HEK293 (cell line): ENCODE results near the gene TCAP.
A peak's percentile ranks its signal among the peaks of the same experiment; 100 is the strongest.

Experiments
- CTCF ChIA-PET: fragments of 350-600 bp; formaldehyde crosslinking; extraction: SDS; loops from one replicate; lab custom pipeline; 2021; ENCODE audit warnings: antibody characterized with exemption; lab: Yijun Ruan, JAX
- POLR2A ChIA-PET: fragments of 300-600 bp; formaldehyde crosslinking; extraction: SDS; loops from one replicate; lab custom pipeline; 2020; ENCODE audit warnings: antibody characterized with exemption, inconsistent platforms; lab: Yijun Ruan, JAX
- H3K27ac ChIP-seq: fragments of 200-500 bp; sonication (Bioruptor generic); 2 replicates; pipeline ENCODE4 v1.5.1; 2014; ENCODE audit warnings: low read depth, low read length, control low read depth, inconsistent platforms; ENCODE audit errors: extremely low read depth
- H3K36me3 ChIP-seq, 2 experiments: fragments of 200-500 bp in 1 of 2; sonication (Bioruptor generic) in 1 of 2; 1 replicate in 1 of 2; 2 replicates in 1 of 2; pipeline ENCODE4 v1.5.1; 2014 to 2017; ENCODE audit warnings: inconsistent platforms in 2 of 2, low read length in 2 of 2; ENCODE audit not compliant: control insufficient read depth in 2 of 2, insufficient read depth in 1 of 2
- H3K4me1 ChIP-seq: fragments of 200-500 bp; sonication (Bioruptor generic); 2 replicates; pipeline ENCODE4 v1.5.1; 2014; ENCODE audit warnings: mild to moderate bottlenecking, low read length, inconsistent platforms; ENCODE audit not compliant: control insufficient read depth, insufficient read depth
- H3K4me3 ChIP-seq: 2 replicates; pipeline ENCODE4 v1.5.1; 2011; ENCODE audit warnings: low read depth, mild to moderate bottlenecking, control low read depth, low read length, moderate library complexity
- H3K9me3 ChIP-seq: fragments of 200-500 bp; sonication (Bioruptor generic); 2 replicates; pipeline ENCODE4 v1.5.1; 2014; ENCODE audit warnings: low read depth, low read length, inconsistent platforms; ENCODE audit not compliant: control insufficient read depth, insufficient read depth
- GLIS1 ChIP-seq: fragments of 450-650 bp; formaldehyde crosslinking; IDR thresholded peaks from 2 replicates; pipeline ENCODE4 v1.5.1; 2016; ENCODE audit warnings: missing biosample characterization, missing genetic modification characterization
- IKZF3 ChIP-seq: fragments of 450-650 bp; IDR thresholded peaks from 2 replicates; pipeline ENCODE4 v1.5.0; 2018; ENCODE audit warnings: missing biosample characterization, mild to moderate bottlenecking, missing genetic modification characterization, moderate library complexity
- KLF1 ChIP-seq: fragments of 450-650 bp; formaldehyde crosslinking; IDR thresholded peaks from 2 replicates; pipeline ENCODE4 v1.5.1; 2016; ENCODE audit warnings: missing biosample characterization, missing genetic modification characterization
- KLF10 ChIP-seq: fragments of 450-650 bp; IDR thresholded peaks from 2 replicates; pipeline ENCODE4 v1.5.1; 2018; ENCODE audit warnings: missing biosample characterization, mild to moderate bottlenecking, missing genetic modification characterization
- SCRT2 ChIP-seq: fragments of 450-650 bp; formaldehyde crosslinking; IDR thresholded peaks from 2 replicates; pipeline ENCODE4 v1.5.1; 2016; ENCODE audit warnings: missing biosample characterization, missing genetic modification characterization
- ZNF157 ChIP-seq: fragments of 450-650 bp; formaldehyde crosslinking; IDR thresholded peaks from 2 replicates; pipeline ENCODE4 v1.5.1; 2016; ENCODE audit warnings: missing biosample characterization, missing genetic modification characterization
- ZNF23 ChIP-seq: fragments of 450-650 bp; formaldehyde crosslinking; IDR thresholded peaks from 2 replicates; pipeline ENCODE4 v1.5.1; 2016; ENCODE audit warnings: missing biosample characterization, missing genetic modification characterization, borderline replicate concordance
- ZNF248 ChIP-seq: fragments of 450-650 bp; formaldehyde crosslinking; IDR thresholded peaks from 2 replicates; pipeline ENCODE4 v1.5.1; 2017; ENCODE audit warnings: missing biosample characterization, missing genetic modification characterization
- ZNF341 ChIP-seq: fragments of 450-650 bp; formaldehyde crosslinking; IDR thresholded peaks from 2 replicates; pipeline ENCODE4; 2016; ENCODE audit warnings: low read depth, missing biosample characterization, missing genetic modification characterization
- ZNF366 ChIP-seq: fragments of 450-650 bp; formaldehyde crosslinking; conservative IDR thresholded peaks from 2 replicates; pipeline ENCODE4 v1.5.1; 2016; ENCODE audit warnings: missing biosample characterization, missing genetic modification characterization
- ZNF416 ChIP-seq: fragments of 450-650 bp; formaldehyde crosslinking; IDR thresholded peaks from 2 replicates; pipeline ENCODE4 v1.5.1; 2016; ENCODE audit warnings: missing biosample characterization, missing genetic modification characterization
- ZNF561 ChIP-seq: fragments of 450-650 bp; IDR thresholded peaks from 2 replicates; pipeline ENCODE4 v1.5.1; 2018; ENCODE audit warnings: missing biosample characterization, missing genetic modification characterization, borderline replicate concordance
- ZNF623 ChIP-seq: fragments of 450-650 bp; formaldehyde crosslinking; IDR thresholded peaks from 2 replicates; pipeline ENCODE4 v1.5.1; 2016; ENCODE audit warnings: missing biosample characterization, missing genetic modification characterization
- ZNF664 ChIP-seq: fragments of 450-650 bp; formaldehyde crosslinking; IDR thresholded peaks from 2 replicates; pipeline ENCODE4 v1.5.1; 2016; ENCODE audit warnings: missing biosample characterization, missing genetic modification characterization
- ZNF707 ChIP-seq: fragments of 450-650 bp; formaldehyde crosslinking; IDR thresholded peaks from 2 replicates; pipeline ENCODE4 v1.5.1; 2016; ENCODE audit warnings: missing biosample characterization, missing genetic modification characterization
- TF ChIP-seq, protein P1 (sequence below): fragments of 450-650 bp; formaldehyde crosslinking; IDR thresholded peaks from 2 replicates; pipeline ENCODE4 v1.5.1; 2016; ENCODE audit warnings: missing biosample characterization, missing genetic modification characterization
- TF ChIP-seq, protein P2 (sequence below): fragments of 450-650 bp; formaldehyde crosslinking; IDR thresholded peaks from 2 replicates; pipeline ENCODE4 v1.5.1; 2016; ENCODE audit warnings: missing biosample characterization, missing genetic modification characterization
- TF ChIP-seq, protein P3 (sequence below): fragments of 450-650 bp; formaldehyde crosslinking; IDR thresholded peaks from 2 replicates; pipeline ENCODE4 v1.5.1; 2016; ENCODE audit warnings: missing biosample characterization, missing genetic modification characterization
- TF ChIP-seq, protein P4 (sequence below): fragments of 450-650 bp; formaldehyde crosslinking; IDR thresholded peaks from 2 replicates; pipeline ENCODE4 v1.5.1; 2016; ENCODE audit warnings: missing biosample characterization, missing genetic modification characterization, borderline replicate concordance
- TF ChIP-seq, protein P5 (sequence below): fragments of 450-650 bp; formaldehyde crosslinking; IDR thresholded peaks from 2 replicates; pipeline ENCODE4 v1.5.1; 2016; ENCODE audit warnings: missing biosample characterization, missing genetic modification characterization

TCAP gene

DNA sequence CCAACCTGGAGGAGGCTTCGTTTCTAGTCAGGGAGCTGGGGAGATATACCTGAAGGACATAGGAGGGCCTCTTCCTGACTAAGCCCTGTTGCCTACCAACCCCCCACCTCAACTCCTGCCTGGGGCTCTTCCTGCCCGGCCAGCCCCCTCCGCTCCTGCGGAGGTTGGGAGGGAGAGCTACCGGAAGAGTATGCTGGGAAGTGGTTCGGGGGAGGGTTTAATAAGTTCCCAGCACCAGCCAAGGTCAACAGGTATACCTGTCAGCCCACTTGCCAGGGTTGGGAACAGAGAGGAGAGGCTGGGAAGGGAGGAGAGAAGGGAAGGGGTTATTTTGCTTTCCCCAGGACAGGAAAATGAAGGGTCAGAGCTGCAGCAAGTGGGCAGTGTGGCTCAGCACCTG, 33.7 kb upstream of the TCAP start:
- Histone ChIP-seq H3K27ac (no peak overlapping the region; the same call in 1 of the 2 replicates), H3K4me1 (peaks cover 10% of the 10 kb centered on the region), H3K36me3 (no peaks in the 10 kb centered on the region), H3K4me3 (no peak overlapping the region), H3K9me3 (no peaks in the 10 kb centered on the region)
- no peak for TF ChIP-seq ZNF248 (tag by site-specific recombination)
- peak; percentile 86 for TF ChIP-seq ZNF341 (tag by site-specific recombination)
- no peak for TF ChIP-seq ZNF416 (tag by site-specific recombination)
- TF ChIP-seq KLF10 (tag by site-specific recombination) = no peak
- peak; percentile 83 for TF ChIP-seq SCRT2 (tag by site-specific recombination)
- TF ChIP-seq ZNF623 (tag by site-specific recombination) = no peak
- CTCF ChIA-PET = interaction anchor here (0.6 to 14.6 kb wide), 13 partner anchors 10 to 537 kb away, joined by 3 to 311 read pairs (median 6); partner anchors contain the start of gene MIEN1
- POLR2A ChIA-PET = interaction anchor here (1.0 to 1.9 kb wide), 3 partner anchors 12 to 68 kb away, joined by 3 to 6 read pairs (median 6); partner anchors contain the start of gene ERBB2

DNA sequence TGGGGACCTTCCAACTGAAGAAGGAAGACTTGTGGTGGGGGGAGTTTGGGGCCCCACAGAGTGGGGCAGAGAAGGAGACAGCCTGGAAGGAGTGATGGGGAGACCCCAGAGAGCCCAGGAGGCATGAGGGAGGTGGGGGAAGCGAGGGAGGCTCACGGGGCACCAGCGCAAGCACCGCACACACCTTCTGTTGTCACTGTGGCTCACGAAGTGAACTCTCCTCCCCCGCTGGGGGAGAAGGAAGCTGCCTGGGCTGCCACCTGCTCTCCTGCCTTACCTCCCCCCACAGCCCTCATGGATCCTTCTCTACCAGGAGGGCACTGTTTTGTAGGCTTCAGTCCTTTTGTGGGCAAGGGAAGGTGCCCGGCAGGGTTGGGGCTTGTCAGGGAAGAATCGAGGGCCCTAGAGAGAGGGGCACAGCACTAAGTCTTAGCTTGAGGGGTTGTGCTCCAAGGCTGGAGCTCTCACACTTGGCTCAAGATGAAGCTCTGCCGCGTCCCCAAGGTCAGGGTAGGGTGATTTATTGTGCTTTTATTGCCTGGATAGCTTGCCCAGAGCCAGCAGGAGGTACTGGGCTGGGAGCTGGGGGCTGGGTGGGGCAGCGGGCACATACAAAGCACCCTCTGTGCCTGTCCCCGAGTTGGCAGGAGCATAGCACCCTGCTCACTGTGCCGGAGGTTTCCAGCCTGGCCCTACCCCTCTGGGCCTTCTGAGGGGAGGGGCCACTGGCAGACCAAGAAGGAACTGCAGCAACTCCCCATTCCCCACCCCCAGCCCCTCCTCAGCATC, 32.8 kb upstream of the TCAP start:
- no peaks in the 10 kb centered on the region for H3K36me3 ChIP-seq
- no peak overlapping the region for H3K27ac ChIP-seq
- POLR2A ChIA-PET = interaction anchor here (0.8 to 2.4 kb wide), 2 partner anchors 10 to 96 kb away, joined by 3 to 7 read pairs; no protein-coding TSS in a partner anchor
- no peak overlapping the region for H3K4me3 ChIP-seq
- no peaks in the 10 kb centered on the region for H3K9me3 ChIP-seq
- CTCF ChIA-PET = interaction anchor here (0.6 to 14.6 kb wide), 15 partner anchors 10 to 428 kb away, joined by 3 to 311 read pairs (median 5); partner anchors contain the start of gene MIEN1
- H3K4me1 ChIP-seq = peaks cover 12% of the 10 kb centered on the region
- TF ChIP-seq ZNF561 (tag by site-specific recombination) (no peak), GLIS1 (tag by site-specific recombination) (peak; percentile 27; the same call in 1 of the 2 replicates), KLF1 (tag by site-specific recombination) (no peak), ZNF664 (tag by site-specific recombination) (no peak), ZNF366 (tag by site-specific recombination) (no peak), IKZF3 (tag by site-specific recombination) (no peak), ZNF341 (tag by site-specific recombination) (no peak), ZNF707 (tag by site-specific recombination) (no peak), ZNF23 (tag by site-specific recombination) (no peak), ZNF157 (tag by site-specific recombination) (no peak)
- TF ChIP-seq, protein P1, sequence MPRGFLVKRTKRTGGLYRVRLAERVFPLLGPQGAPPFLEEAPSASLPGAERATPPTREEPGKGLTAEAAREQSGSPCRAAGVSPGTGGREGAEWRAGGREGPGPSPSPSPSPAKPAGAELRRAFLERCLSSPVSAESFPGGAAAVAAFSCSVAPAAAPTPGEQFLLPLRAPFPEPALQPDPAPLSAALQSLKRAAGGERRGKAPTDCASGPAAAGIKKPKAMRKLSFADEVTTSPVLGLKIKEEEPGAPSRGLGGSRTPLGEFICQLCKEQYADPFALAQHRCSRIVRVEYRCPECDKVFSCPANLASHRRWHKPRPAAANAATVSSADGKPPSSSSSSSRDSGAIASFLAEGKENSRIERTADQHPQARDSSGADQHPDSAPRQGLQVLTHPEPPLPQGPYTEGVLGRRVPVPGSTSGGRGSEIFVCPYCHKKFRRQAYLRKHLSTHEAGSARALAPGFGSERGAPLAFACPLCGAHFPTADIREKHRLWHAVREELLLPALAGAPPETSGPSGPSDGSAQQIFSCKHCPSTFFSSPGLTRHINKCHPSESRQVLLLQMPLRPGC (tag by site-specific recombination) = no peak
- TF ChIP-seq, protein P2, sequence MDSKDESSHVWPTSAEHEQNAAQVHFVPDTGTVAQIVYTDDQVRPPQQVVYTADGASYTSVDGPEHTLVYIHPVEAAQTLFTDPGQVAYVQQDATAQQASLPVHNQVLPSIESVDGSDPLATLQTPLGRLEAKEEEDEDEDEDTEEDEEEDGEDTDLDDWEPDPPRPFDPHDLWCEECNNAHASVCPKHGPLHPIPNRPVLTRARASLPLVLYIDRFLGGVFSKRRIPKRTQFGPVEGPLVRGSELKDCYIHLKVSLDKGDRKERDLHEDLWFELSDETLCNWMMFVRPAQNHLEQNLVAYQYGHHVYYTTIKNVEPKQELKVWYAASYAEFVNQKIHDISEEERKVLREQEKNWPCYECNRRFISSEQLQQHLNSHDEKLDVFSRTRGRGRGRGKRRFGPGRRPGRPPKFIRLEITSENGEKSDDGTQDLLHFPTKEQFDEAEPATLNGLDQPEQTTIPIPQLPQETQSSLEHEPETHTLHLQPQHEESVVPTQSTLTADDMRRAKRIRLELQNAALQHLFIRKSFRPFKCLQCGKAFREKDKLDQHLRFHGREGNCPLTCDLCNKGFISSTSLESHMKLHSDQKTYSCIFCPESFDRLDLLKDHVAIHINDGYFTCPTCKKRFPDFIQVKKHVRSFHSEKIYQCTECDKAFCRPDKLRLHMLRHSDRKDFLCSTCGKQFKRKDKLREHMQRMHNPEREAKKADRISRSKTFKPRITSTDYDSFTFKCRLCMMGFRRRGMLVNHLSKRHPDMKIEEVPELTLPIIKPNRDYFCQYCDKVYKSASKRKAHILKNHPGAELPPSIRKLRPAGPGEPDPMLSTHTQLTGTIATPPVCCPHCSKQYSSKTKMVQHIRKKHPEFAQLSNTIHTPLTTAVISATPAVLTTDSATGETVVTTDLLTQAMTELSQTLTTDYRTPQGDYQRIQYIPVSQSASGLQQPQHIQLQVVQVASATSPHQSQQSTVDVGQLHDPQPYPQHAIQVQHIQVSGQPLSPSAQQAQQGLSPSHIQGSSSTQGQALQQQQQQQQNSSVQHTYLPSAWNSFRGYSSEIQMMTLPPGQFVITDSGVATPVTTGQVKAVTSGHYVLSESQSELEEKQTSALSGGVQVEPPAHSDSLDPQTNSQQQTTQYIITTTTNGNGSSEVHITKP (tag by site-specific recombination) = peak; percentile 99
- TF ChIP-seq, protein P3, sequence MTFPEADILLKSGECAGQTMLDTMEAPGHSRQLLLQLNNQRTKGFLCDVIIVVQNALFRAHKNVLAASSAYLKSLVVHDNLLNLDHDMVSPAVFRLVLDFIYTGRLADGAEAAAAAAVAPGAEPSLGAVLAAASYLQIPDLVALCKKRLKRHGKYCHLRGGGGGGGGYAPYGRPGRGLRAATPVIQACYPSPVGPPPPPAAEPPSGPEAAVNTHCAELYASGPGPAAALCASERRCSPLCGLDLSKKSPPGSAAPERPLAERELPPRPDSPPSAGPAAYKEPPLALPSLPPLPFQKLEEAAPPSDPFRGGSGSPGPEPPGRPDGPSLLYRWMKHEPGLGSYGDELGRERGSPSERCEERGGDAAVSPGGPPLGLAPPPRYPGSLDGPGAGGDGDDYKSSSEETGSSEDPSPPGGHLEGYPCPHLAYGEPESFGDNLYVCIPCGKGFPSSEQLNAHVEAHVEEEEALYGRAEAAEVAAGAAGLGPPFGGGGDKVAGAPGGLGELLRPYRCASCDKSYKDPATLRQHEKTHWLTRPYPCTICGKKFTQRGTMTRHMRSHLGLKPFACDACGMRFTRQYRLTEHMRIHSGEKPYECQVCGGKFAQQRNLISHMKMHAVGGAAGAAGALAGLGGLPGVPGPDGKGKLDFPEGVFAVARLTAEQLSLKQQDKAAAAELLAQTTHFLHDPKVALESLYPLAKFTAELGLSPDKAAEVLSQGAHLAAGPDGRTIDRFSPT (tag by site-specific recombination) = no peak
- TF ChIP-seq, protein P4, sequence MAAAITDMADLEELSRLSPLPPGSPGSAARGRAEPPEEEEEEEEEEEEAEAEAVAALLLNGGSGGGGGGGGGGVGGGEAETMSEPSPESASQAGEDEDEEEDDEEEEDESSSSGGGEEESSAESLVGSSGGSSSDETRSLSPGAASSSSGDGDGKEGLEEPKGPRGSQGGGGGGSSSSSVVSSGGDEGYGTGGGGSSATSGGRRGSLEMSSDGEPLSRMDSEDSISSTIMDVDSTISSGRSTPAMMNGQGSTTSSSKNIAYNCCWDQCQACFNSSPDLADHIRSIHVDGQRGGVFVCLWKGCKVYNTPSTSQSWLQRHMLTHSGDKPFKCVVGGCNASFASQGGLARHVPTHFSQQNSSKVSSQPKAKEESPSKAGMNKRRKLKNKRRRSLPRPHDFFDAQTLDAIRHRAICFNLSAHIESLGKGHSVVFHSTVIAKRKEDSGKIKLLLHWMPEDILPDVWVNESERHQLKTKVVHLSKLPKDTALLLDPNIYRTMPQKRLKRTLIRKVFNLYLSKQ (tag by site-specific recombination) = no peak
- TF ChIP-seq, protein P5, sequence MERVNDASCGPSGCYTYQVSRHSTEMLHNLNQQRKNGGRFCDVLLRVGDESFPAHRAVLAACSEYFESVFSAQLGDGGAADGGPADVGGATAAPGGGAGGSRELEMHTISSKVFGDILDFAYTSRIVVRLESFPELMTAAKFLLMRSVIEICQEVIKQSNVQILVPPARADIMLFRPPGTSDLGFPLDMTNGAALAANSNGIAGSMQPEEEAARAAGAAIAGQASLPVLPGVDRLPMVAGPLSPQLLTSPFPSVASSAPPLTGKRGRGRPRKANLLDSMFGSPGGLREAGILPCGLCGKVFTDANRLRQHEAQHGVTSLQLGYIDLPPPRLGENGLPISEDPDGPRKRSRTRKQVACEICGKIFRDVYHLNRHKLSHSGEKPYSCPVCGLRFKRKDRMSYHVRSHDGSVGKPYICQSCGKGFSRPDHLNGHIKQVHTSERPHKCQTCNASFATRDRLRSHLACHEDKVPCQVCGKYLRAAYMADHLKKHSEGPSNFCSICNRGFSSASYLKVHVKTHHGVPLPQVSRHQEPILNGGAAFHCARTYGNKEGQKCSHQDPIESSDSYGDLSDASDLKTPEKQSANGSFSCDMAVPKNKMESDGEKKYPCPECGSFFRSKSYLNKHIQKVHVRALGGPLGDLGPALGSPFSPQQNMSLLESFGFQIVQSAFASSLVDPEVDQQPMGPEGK = peak; percentile 20; the same call in 1 of the 2 replicates
